Stimulated activated CD8-positive, alpha-beta memory T cell treated with anti-CD3 and anti-CD28 coated beads, Interleukin-12 subunit alpha, Interleukin-12 subunit beta, amount 100 ng/mL, for 4 hours (primary cell): ENCODE measurements around the gene TFEB.

Source experiments
- DNase-seq: peaks from one replicate; pipeline ENCODE4 v3.0.0-alpha.2; 2020; ENCODE audit warnings: low read depth

TFEB gene

GRCh38 chr6:41722969-41723529 is 12.4 kb downstream of the TFEB start:
- DNase-seq = no peak

GRCh38 chr6:41721414-41721813 is 14.0 kb downstream of the TFEB start:
- no peak for DNase-seq

DNA sequence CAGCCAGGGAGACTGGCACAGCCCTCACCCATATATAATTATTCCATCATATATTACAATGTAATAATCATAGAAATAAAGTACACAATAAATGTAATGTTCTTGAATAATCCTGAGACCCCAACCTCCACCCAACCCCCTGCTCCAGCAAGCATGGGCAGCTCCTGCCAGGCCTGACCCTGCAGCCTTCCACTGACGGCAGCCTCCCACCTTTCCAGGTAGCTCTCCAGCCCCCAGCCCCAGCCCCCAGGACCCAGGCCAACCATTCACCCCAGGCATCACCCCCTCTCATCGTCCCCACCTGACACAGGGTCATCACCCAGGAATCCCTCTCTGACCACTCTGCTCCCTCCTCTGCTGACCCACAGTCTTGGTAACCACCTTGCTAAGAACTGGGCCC is 14.6 kb downstream of the TFEB start:
- no peak for DNase-seq

DNA sequence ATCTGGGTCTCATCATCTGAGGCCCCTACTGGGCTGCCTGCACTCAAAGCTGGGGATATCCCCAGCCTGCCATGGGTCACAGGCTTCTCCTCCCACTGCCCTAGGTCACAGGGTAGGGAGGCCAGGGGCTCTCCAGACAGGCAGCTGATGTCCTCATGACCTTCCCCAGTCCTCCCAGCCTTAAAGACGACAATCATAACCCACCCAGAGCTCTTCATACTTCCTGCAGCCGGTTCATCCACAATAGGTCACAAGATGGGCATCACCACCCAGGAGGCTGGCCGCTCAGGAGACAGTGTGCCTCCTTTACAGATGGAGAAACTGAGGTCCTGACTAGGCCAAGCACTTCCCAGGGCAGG is 15.2 kb downstream of the TFEB start:
- DNase-seq = no peak

GRCh38 chr6:41719436-41720261 is 15.8 kb downstream of the TFEB start:
- no peak for DNase-seq

DNA sequence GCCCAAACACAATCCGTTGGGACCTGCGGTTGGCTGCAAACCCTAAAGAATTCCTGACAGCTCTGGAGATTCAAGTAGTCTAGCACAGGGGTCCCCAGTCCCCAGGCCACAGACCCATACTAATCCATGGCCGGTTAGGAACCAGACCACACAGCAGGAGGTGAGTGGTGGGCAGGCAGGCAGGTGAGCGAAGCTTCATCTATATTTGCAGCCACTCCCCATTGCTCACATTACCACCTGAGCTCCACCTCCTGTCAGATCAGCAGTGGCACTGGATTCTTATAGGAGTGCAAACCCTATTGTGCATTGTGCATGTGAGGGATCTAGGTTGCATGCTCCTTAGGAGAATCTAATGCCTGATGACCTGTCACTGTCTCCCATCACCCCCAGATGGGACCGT is 16.6 kb downstream of the TFEB start:
- DNase-seq = no peak

GRCh38 chr6:41717392-41717736 is 18.0 kb downstream of the TFEB start:
- DNase-seq = no peak

- DNase-seq = no peak
Observed at GRCh38 chr6:41716516-41717391, 18.7 kb downstream of the TFEB start.

DNA sequence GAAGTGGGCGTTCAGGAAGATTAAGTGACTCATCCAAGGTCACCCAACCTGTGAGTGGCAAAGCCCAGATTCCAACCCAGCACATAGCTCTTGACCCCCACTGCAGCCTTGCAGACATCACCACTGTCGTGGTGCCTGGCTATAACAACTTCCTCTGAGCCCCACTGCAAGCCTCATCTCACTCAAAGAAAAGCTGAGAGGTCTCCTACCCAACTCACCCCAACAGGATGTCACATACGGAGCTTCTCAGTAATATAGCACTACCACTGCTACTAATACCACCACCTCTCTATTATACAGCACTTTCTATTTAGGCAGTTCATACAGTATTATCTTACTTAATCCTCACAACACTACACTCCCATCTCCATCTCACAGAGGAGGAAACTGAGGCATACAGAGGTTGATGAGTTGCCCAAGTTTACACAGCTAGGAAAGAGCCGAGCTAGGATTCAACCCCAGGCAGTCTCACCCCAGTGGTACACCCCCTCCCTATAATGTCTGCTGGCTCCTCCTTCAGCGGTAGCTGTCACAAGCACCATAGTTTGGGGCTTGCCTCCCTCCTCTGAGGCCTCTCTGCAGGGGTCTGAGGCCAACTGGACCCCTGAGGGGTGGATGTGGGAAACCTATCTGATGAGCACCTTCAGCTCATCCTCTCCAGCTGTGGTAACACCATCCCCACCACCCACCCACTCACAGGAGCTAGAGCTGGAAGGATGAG is 19.5 kb downstream of the TFEB start:
- DNase-seq = no peak

- no peak for DNase-seq
Observed at GRCh38 chr6:41714556-41715273, 20.7 kb downstream of the TFEB start.

DNA sequence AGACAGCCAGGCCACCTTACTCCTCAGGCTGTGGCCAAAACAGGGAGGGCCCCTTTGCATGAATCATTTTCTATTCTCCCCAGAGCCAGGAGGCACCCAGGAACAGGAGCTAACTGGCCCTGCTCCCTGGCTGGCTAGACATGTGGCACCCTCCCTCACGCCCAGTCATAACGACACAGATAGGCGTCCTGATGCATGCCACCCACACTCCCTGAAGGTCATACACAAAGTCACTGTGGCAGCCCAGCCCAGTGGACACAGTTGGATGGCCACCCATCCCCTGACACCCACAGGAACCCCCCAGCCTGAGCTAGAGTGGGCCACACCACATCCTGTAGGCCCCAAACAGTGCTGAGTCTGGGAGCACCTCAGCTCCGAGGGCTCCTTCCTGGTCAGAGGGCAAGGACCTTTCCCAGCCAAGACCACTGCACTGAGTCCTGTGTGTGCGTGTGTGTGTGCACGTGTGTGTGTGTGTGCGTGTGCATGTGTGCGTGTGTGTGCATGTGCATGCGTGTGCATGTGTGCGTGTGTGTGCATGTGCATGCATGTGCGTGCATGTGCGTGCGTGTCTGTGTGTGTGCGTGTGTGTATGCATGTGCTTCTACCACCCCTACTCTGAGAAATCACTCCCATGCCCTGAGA is 21.6 kb downstream of the TFEB start:
- no peak for DNase-seq

DNA sequence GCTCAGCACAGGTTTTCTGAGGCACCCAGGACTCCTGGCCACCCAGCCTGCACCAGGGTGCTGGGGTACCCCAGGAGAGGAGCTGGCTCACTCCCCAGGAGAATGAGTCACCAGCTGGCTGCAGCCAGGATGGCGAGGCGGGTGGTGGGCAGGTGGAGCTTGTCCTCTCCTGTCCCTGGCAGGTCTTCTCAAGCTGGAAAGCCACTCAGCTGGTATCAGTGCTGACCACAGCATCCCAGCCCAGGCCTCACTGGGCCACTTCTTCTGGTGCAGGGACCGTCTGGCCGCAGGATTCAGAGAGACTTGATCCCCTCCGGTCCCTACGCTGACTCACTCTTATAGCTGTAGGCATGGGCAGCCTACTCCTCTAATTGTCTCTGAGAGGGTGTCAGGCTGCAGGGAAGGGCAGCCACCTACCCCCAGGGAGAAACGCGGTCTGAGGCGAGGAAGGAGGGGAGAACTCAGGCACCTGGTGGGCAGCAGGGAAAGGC is 22.2 kb downstream of the TFEB start:
- DNase-seq = no peak

DNA sequence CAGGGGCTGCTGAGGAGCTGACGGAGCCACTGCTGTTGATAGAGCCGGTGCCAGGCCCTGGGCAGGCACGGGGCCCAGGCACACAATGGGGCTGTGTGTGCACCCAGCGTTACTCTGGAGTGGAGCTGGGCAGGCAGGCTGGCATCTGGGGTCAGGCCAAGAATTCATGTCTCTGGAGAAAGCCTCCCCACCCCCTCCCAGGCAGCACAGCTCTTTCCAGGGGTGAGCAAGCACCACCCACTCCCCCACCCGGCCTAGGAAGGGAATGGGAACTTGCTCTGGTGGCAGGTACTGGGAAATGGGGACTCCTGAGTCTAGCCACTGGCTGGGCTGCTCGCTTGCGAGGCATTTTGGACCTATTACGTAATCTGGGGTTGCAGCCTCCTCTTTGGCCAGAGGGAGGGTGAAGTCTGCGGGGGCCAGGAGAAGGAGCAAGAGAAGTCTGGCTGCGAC is 22.7 kb downstream of the TFEB start:
- no peak for DNase-seq

- no peak for DNase-seq
Observed at GRCh38 chr6:41711323-41712038, 23.9 kb downstream of the TFEB start.

DNA sequence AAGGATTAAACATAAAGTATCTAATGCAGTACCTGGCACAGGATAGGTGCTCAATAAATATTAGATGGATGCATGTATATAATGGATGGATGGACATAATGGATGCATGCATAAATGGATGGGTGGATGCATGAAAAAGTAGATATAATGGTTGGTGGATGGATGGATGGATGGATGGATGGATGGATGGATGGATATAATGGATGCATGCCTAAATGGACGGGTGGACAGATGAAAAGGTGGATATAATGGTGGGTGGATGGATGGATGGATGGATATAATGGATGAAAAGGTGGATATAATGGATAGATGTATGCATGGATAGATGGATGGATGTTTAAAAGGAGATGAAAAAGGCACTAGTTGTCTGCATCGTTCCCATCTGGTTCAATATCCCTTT is 26.0 kb downstream of the TFEB start:
- no peak for DNase-seq

DNA sequence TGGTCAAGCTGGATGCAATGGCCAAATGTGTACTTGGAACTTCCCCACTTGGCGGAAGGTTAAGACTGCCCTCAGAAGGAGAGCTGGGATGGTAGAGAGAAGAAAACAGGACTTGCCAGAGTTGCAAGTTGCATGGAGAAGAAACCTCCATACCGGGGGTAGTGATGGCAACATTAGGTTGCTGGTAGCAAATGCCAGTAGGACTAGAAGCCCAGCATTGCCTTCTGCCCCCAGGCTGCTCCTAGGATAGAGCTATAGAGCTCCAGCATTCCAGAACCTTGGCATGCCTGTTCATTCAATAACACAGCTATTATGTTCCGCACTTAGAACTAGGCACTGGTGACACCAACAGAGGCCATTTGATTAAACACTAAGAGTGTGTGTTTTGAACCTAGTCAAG is 26.6 kb downstream of the TFEB start:
- DNase-seq = no peak

GRCh38 chr6:41707565-41708200 is 27.7 kb downstream of the TFEB start:
- DNase-seq = no peak

DNA sequence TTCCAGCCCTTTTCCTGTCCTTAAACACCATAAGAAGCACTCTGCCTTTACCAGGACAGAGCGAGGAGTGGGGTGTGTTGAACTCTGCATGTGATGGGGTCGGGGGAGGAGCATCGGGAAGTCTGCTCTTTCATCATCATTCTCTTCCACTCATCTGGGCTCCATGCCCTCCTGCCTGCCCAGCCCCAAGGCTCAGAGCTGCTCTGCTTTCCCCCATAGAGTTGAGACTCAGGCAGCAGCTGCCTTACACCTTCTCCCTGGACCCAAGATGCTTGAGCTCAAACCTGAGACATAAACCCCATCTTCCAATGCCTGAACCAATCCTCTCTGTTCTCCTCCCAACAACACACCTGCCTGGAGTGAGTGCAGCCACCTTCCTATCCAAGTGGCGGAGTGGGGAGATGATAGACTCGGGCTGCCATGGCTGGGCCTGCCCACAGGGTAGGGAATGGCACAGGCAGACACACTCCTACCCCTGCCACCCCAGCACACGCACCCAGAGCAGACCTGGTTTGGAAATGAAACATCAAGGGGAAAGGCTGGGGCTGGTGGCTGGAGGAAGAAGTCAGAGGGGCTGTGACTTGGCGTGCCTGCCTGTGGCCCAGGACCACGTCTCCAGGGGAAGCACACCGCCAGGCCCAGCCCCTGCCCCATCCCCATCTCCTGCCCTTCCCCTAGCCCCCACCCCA is 28.4 kb downstream of the TFEB start:
- DNase-seq = no peak
